BJ (cell line): ENCODE measurements around the gene CTBP1. TPM values are rescaled to one million over a fixed set of nuclear protein-coding genes. Genes with fewer than 3 reads are reported as not detected.

Experiments used
- CTCF ChIA-PET: fragments of 350-600 bp; formaldehyde crosslinking; extraction: SDS; loops from one replicate; lab custom pipeline; 2021; ENCODE audit warnings: antibody characterized with exemption, inconsistent platforms; lab: Yijun Ruan, JAX
- POLR2A ChIA-PET: fragments of 300-600 bp; sonication (Branson Sonifier 250); formaldehyde crosslinking; extraction: SDS; loops from one replicate; lab custom pipeline; 2021; ENCODE audit warnings: antibody characterized with exemption; lab: Charles Lee
- DNase-seq: peaks from one replicate; pipeline ENCODE4 v3.0.0-alpha.2; 2011; ENCODE audit warnings: low read depth
- H3K27me3 ChIP-seq: 2 replicates; pipeline ENCODE4 v1.6.0; 2011; ENCODE audit warnings: low read length; ENCODE audit not compliant: control insufficient read depth, insufficient read depth
- H3K36me3 ChIP-seq: 2 replicates; pipeline ENCODE4 v1.5.1; 2011; ENCODE audit warnings: low read length; ENCODE audit not compliant: control insufficient read depth, insufficient read depth
- H3K4me3 ChIP-seq: 2 replicates; pipeline ENCODE4 v1.5.1; 2011; ENCODE audit warnings: low read depth, mild to moderate bottlenecking, control low read depth, low read length
- CTCF ChIP-seq: IDR thresholded peaks from 2 replicates; pipeline ENCODE4 v1.5.1; 2011; ENCODE audit warnings: low read depth, mild to moderate bottlenecking, control low read depth, inconsistent platforms, low read length, moderate library complexity; ENCODE audit not compliant: insufficient read depth
- polyA plus RNA-seq: library from polyadenylated mRNA; depleted of rRNA; stranded (reverse); fragments of >200 nt; gene quantifications from 2 replicates; pipeline ENCODE4 v1.2.3, GENCODE V29; 2011

CTBP1 gene
- polyA plus RNA-seq, 1 experiment: 106 TPM

GRCh38 chr4:1211891-1212545, 36.9 kb downstream of the CTBP1 start:
- peaks cover 41% of the 10 kb centered on the region for H3K36me3 ChIP-seq
- POLR2A ChIA-PET: no interaction called here

GRCh38 chr4:1211371-1211770, 37.6 kb downstream of the CTBP1 start:
- no peak overlapping the region for H3K4me3 ChIP-seq
- CTCF ChIA-PET: no interaction called here
- no peaks in the 10 kb centered on the region for H3K27me3 ChIP-seq
- H3K36me3 ChIP-seq: peaks cover 38% of the 10 kb centered on the region
- TF ChIP-seq CTCF: no peak
- POLR2A ChIA-PET: no interaction called here
- DNase-seq: no peak

More at GRCh38 chr4:1211891-1212545, 36.9 kb downstream of the CTBP1 start:
- Histone ChIP-seq H3K4me3 (no peak overlapping the region), H3K27me3 (no peaks in the 10 kb centered on the region)
- no peak for TF ChIP-seq CTCF
- CTCF ChIA-PET: no interaction called here
- no peak for DNase-seq

GRCh38 chr4:1210971-1211370, 38.0 kb downstream of the CTBP1 start:
- no peak overlapping the region for H3K4me3 ChIP-seq
- DNase-seq: no peak
- POLR2A ChIA-PET: no interaction called here
- H3K36me3 ChIP-seq: peaks cover 37% of the 10 kb centered on the region
- TF ChIP-seq CTCF: no peak
- CTCF ChIA-PET: no interaction called here
- H3K27me3 ChIP-seq: no peaks in the 10 kb centered on the region

- POLR2A ChIA-PET: interaction anchor here (0.5 kb wide), 1 partner anchor 18 kb away, joined by 3 read pairs; no protein-coding TSS in a partner anchor
- DNase-seq: no peak
- Histone ChIP-seq H3K4me3 (no peak overlapping the region), H3K27me3 (no peaks in the 10 kb centered on the region), H3K36me3 (peaks cover 31% of the 10 kb centered on the region)
- no peak for TF ChIP-seq CTCF
- CTCF ChIA-PET: interaction anchor here (0.6 to 3.8 kb wide), 3 partner anchors 43 to 433 kb away, joined by 3 to 31 read pairs (median 3); no protein-coding TSS in a partner anchor
These were observed 38.6 kb downstream of the CTBP1 start for GRCh38 chr4:1210241-1210841.

GRCh38 chr4:1209821-1210220, 39.1 kb downstream of the CTBP1 start:
- TF ChIP-seq CTCF: no peak
- peak; percentile 41 for DNase-seq
- ChIA-PET POLR2A (no interaction called here), CTCF (interaction anchor here (0.6 to 3.8 kb wide), 3 partner anchors 42 to 434 kb away, joined by 3 to 31 read pairs (median 3); no protein-coding TSS in a partner anchor)
- Histone ChIP-seq H3K4me3 (no peak overlapping the region), H3K36me3 (peaks cover 26% of the 10 kb centered on the region), H3K27me3 (no peaks in the 10 kb centered on the region)
